ENCODE data around the gene NECAB2.

The NECAB2 gene

GRCh38 chr16:83968306-83968851 lies 335 bp downstream of the NECAB2 start:
- no peak for DNase-seq

DNA sequence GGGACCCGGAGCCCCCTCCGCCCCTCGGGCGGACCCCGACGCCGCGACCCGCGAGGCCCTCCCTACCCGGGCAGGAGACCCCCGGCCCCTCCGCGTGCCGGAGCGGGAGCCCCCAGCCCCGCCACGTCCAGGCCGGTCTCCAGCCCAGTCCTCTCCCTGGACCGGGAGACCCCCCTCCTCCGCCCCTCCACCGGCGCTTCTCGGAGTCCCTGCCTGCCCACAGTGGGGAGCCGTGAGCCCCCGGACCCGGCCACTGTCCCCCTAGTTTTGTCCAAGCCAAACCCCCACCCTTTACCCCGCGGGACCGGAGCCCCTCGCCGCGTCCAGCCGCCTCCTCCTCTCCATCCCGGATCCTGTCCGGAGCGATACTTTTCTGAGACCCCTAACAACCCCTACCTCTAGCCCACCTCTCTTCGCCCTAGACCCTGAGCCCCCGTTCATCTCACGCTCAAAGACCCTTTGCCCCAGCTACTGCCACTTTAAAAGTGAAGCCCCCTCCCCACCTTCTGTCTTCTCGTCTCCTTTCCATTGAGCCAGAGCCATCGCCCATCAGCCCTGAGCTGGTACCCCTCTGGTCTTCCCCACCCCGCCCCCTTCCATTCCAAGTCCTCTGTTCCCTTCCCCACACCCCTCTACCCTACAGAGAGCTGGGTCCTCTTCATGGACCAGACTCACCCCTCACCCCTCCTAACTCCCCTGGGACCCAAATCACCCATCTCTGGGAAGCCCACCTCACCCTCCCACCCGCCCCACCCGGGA lies 1.0 kb downstream of the NECAB2 start:
- DNase-seq, result no peak

DNA sequence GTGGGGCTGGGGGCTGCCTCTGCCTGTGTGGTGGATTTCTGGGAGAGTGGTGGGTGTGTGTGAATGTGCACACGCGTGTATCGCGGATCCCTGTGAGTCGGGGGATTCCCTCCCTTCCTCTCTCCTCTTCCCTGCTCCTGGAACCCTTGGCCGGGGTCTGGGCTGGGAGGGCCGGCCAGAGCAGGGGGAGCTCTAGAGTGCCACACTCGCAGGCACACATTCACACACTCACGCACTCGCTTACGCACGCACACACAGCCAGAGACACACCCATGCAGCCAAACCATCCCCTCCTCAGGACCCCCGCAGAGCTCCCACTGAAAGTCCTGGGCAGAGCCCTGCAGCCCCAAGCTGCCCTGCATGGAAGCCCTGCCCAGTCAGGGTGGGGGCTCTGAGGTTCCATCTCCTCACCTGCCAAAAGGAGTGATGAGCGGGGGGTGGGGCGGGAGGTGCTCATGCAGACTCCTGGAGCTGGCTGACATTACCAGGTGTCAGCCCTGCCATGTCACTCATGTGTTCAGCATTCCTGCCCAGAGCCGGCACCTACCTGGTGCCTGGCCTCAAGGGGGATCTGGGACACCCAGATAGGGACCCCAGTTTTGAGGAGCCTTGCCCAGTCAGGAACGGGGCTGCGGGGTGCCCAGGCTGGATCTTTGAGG lies 1.9 kb downstream of the NECAB2 start:
- DNase-seq, result no peak

- no peak for DNase-seq
Measured at GRCh38 chr16:83970430-83970815, 2.4 kb downstream of the NECAB2 start.

DNA sequence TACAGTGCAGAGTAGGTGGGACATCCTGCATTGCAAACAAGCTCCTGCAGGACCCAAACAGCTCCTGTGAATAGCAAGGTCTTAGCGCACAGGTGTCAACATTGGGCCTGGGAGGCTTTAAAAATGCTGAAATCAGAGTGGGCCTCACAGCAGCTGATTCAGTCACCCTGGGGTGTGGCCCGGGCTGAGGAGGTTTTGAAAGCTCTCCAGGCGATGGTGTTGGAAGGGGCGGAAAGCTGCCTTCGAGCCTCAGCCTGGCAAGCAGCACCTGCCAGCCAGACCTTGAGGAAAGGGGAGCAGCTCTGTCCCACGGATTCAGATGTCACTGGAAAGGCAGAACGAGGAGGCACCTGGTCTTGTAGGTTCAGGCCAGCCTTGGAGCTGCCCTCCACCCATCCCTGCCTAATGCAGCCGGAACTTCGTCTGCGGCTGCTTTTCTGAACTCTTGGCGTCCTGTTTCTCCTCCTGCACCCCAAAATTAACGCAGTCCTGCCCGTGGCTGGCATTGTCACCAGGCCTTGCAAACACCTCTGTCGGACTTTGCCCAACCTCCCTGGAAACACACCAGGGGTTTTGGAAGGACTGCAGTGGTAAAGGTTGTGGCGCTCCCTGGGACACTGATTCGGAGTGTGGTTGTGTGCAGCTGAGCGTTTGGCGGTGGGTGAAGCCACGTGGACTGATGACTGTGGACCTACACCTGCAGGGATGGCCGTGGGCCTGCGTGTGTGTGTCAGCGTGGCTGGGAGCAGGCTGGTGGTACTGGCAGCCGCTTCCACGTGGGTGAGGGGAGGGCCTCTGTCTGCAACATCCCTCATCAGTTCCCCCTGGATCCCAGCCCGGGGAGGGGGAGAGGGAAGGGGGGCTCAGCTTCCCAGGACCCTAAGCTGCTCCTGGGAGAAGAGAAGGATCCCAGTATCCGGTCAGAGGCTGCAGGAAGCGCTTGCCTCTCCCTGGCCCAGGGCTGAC lies 3.4 kb downstream of the NECAB2 start:
- DNase-seq, result no peak

DNA sequence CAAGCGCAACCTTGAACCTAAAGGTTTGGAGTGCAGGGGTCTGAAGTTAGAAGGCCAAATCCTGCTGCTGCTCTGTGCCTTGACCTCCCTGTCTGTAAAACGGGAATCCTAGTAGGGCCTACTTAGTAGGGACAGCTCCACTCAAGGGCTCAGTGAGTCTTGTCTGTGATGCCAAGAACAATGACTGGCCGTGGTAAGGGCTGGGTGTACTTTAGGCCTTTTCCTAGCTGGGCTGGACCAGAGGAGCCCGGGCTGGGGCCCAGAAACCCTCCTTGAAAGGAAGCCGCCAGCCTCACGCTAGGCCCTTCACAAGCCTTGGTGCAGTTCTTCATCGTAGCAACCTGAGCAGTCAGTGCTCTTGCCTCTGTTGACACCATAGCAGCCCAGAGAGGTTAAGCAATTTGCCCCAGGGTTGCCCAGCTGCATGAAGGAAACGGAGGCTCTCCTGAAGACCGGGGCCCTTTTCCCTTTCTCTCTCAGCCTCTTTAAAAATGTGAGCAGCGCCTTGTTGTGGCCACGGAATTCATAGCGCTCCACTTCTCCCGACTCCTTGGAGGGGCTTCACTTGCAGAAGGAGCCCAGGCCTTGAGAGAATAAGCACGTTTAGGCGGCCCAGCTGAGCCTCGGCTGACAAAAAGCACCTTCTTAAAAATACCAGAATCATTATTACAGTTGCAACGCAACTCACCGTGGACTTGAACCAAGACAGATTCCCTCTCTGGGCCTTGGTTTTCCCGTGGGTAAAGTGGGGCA lies 4.4 kb downstream of the NECAB2 start:
- DNase-seq, result no peak

- DNase-seq, result no peak
Measured at GRCh38 chr16:83973077-83973476, 5.0 kb downstream of the NECAB2 start.

GRCh38 chr16:83973581-83974385 lies 5.7 kb downstream of the NECAB2 start:
- no peak for DNase-seq

GRCh38 chr16:83974475-83974874 lies 6.4 kb downstream of the NECAB2 start:
- DNase-seq, result no peak

DNA sequence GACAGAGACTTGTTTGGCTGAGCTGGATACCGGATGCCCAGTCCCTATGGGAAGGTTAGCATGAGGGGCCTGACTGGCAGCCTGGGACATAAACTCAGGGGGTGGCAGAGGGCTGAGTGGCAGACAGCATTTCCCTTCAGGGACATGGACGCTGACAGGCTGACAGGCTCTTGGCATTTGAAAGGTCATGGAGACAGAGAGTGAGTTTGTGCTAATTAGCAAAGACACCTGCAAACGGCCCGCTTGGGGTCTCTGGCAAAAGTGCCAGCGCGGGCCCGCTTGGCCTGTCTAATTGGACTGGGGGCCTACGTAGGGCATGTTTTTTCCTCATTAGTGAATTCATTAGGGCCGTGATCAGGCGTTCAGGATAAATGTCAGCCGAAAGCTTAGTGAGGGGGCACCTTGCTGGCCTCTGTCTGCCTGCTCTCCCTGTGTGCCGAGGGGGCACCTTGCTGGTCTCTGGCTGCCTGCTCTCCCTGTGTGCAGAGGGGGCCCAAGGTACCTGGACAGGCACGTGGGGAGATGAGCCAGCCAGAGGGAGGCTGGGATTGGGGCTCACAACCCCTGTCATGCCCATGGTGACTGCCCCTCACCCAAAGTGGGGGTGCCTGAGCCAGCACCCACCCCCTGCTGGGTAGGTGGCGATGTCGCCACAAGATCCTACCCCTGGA lies 7.7 kb downstream of the NECAB2 start:
- DNase-seq, result no peak

GRCh38 chr16:83977056-83977815 lies 9.2 kb downstream of the NECAB2 start:
- no peak for DNase-seq

DNA sequence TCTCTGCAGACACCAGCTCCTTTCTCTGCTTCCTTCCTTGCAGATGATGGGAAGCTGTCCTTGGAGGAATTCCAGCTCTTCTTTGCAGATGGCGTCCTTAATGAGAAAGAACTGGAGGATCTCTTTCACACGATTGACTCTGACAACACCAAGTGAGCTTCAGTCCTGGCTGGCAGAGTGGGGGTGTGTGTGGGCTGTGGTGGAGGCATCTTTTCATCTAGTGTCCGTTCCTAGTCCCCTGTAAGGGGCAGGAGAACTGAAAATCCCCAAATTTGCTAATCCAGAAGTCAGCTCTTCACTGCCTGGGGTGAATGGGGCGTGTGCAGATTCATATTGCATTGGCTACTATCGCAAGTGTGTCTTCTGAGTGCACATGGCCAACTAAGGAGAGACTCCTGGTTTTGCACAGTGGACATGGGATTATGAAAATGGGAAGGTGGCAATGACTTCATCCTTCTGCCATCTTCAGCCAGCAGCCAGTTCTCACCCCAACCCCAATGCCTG lies 10.4 kb downstream of the NECAB2 start:
- DNase-seq, result no peak

- DNase-seq, result no peak
Measured at GRCh38 chr16:83979441-83979840, 11.4 kb downstream of the NECAB2 start.

GRCh38 chr16:83980794-83981193 lies 12.8 kb downstream of the NECAB2 start:
- no peak for DNase-seq

DNA sequence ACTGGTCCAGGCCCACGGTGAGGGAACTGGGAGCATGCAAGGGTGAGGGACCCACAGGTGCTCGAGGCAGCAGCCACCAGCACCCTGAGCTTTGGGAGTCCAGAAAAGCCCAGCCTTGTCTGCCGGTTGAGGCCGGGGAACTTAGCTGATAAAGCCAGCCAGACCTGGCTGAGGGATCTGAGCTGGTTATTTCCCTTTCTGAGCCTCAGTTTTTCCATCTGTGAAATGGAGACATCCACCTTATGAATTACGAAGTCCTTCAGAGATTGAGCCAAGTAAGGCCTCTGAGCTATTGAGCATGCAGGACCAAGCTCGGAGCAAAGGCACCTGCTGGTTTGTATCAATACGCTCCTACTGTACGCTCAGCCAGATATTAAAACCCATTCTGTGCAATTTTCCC lies 13.8 kb downstream of the NECAB2 start:
- no peak for DNase-seq

- DNase-seq, result no peak
Measured at GRCh38 chr16:83983491-83983890, 15.4 kb downstream of the NECAB2 start.

DNA sequence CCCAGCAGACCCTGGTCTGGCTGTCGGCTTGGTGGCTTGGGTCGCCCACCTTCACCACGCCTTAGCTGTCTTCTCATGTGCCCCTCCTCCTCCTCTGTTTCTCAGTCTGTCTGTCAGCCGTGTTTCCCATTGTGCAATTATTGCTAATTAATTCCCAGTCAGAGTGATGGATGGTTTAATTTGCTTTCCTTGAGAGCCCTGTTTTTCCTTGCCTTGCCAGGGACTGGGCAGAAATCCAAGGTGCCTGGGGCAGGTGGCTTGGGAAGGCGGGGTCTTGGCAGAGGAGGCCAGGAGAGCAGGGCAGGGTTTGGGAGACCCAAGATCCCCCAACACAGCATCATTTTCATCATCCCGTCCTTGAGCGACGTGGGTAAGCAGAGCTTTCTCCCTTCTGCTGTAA lies 21.3 kb downstream of the NECAB2 start:
- no peak for DNase-seq

DNA sequence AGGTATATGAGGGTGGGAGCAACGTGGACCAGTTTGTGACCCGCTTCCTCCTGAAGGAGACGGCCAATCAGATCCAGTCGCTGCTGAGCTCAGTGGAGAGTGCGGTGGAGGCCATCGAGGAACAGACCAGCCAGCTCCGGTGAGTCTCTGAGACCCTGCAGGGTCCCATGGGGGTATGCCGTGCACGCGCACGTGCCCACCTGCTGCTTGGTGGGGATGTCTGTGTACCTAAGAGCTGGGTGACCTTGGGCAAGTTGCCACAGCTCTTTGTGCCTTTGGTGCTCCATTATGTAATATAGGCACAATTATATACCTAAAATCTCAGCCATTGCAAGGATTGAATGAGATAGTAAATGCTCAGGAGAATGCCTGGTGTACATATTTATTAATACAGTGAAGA lies 22.4 kb downstream of the NECAB2 start:
- no peak for DNase-seq

- no peak for DNase-seq
Measured at GRCh38 chr16:83992624-83993023, 24.6 kb downstream of the NECAB2 start.

DNA sequence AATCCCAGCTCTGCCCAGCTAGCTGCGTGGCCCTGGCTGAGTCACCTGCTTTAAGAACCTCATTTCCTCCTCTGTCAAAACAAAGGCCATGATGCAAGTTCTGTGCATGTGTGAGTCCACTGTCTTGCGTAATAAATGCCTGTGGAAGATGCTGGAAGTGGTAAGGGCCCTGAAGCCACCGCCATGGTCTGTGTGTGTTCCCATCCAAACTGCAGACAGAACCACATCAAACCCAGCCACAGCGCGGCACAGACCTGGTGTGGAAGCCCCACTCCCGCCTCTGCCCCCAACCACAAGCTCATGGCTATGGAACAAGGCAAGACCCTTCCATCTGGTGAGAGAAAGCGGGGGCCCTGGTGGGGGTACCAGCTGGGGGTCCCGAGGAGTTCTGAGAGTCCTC lies 26.0 kb downstream of the NECAB2 start:
- DNase-seq, result no peak
